Astrocyte (in vitro differentiated cells and primary cell): ENCODE measurements around the gene FAM167B.

Experiments used
- CTCF ChIP-seq: IDR thresholded peaks from 2 replicates; pipeline ENCODE4 v1.5.1; 2011; ENCODE audit warnings: low read depth, mild to moderate bottlenecking, inconsistent platforms, low read length, moderate library complexity; ENCODE audit not compliant: insufficient read depth
- EZH2 ChIP-seq: IDR thresholded peaks from 2 replicates; pipeline ENCODE4 v1.6.1; 2012; ENCODE audit warnings: mild to moderate bottlenecking, low read length, inconsistent platforms; ENCODE audit not compliant: insufficient read depth

- TF ChIP-seq CTCF (no peak), EZH2 (no peak)
Measured at GRCh38 chr1:32291145-32291707, 44.2 kb downstream of the FAM167B start.
